HCT116 (cell line): ENCODE results near the gene KCNK16. TPM values are rescaled to one million over a fixed set of nuclear protein-coding genes. Genes with fewer than 3 reads are reported as not detected.

Source experiments
- ATAC-seq: fragments of 200-7000 bp; cut with Tn5 transposase; 2 replicates; pipeline ENCODE4 v1.9.1; 2020; ENCODE audit warnings: mild to moderate bottlenecking, moderate library complexity
- BruUV-seq: library from RNA; stranded (reverse); fragments of 400-500 nt; replicated peaks from 2 replicates; lab custom pipeline; 2021; lab: Mats Ljungman, UMichigan
- CTCF ChIA-PET: fragments of 300-600 bp; sonication (Branson Sonifier 250); formaldehyde crosslinking; loops from one replicate; lab custom pipeline; 2021; ENCODE audit warnings: antibody characterized with exemption; lab: Charles Lee
- POLR2A ChIA-PET: fragments of 300-600, 350-600 bp; sonication (Branson Sonifier 250); formaldehyde crosslinking; loops from one replicate; lab custom pipeline; 2021; ENCODE audit warnings: antibody characterized with exemption; lab: Charles Lee
- RAD21 ChIA-PET, 2 experiments: fragments of 300-600 bp; sonication (Branson Sonifier 250); formaldehyde crosslinking; loops; one replicate each; lab custom pipeline; 2023; ENCODE audit warnings: low total read pairs in 2 of 2; ENCODE audit not compliant: uncharacterized antibody in 2 of 2, unreplicated experiment in 2 of 2, low non-redundant PET in 1 of 2; lab: Charles Lee
- DNase-seq: peaks from one replicate; pipeline ENCODE4 v3.0.0-alpha.2; 2010; ENCODE audit warnings: low read depth, low spot score
- H2AFZ ChIP-seq: fragments of 200-600 bp; shearing (Covaris generic), sonication (generic); 2 replicates; pipeline ENCODE4 v1.6.1; 2017; ENCODE audit warnings: low read depth, mixed run types, mixed read lengths, antibody characterized with exemption, low read length; ENCODE audit not compliant: poor library complexity, severe bottlenecking
- H3K27ac ChIP-seq: 2 replicates; pipeline ENCODE4 v1.5.1; 2012; ENCODE audit warnings: low read depth, low read length
- H3K27me3 ChIP-seq: fragments of 200-600 bp; sonication (generic); 2 replicates; pipeline ENCODE4 v1.6.1; 2016; ENCODE audit warnings: mixed run types, low read length, mixed read lengths; ENCODE audit not compliant: insufficient read depth
- H3K36me3 ChIP-seq, 2 experiments: fragments of 200-500 bp in 1 of 2; fragments of 200-600 bp in 1 of 2; sonication (Bioruptor generic) in 1 of 2; sonication (generic) in 1 of 2; 2 replicates each; pipeline versions ENCODE4 v1.5.1 to v1.6.1; 2014 to 2016; ENCODE audit warnings: low read length in 2 of 2, inconsistent platforms in 1 of 2, mixed read lengths in 1 of 2, mixed run types in 1 of 2; ENCODE audit not compliant: insufficient read depth in 2 of 2, control insufficient read depth in 1 of 2
- H3K4me1 ChIP-seq, 2 experiments: fragments of 200-600 bp in 1 of 2; sonication (generic) in 1 of 2; 2 replicates each; pipeline versions ENCODE4 v1.5.1 to v1.6.1; 2012 to 2017; ENCODE audit warnings: low read length in 2 of 2, inconsistent platforms in 1 of 2, mild to moderate bottlenecking in 1 of 2, mixed read lengths in 1 of 2, mixed run types in 1 of 2, moderate library complexity in 1 of 2; ENCODE audit not compliant: insufficient read depth in 2 of 2, control insufficient read depth in 1 of 2
- H3K4me2 ChIP-seq: fragments of 200-600 bp; sonication (generic); 2 replicates; pipeline ENCODE4 v1.6.1; 2017; ENCODE audit warnings: mixed run types, low read length, mixed read lengths
- H3K4me3 ChIP-seq, 2 experiments: fragments of 200-600 bp in 1 of 2; sonication (generic) in 1 of 2; replicated peaks in 1 of 2; 2 replicates each; pipeline ENCODE4 v1.5.1; 2011 to 2016; ENCODE audit warnings: low read length in 2 of 2, control low read depth in 1 of 2, low read depth in 1 of 2, mild to moderate bottlenecking in 1 of 2, mixed read lengths in 1 of 2, mixed run types in 1 of 2
- H3K79me2 ChIP-seq: fragments of 200-600 bp; sonication (generic); 2 replicates; pipeline ENCODE4 v1.6.1; 2017; ENCODE audit warnings: mild to moderate bottlenecking, mixed run types, low read length, moderate library complexity, mixed read lengths; ENCODE audit not compliant: insufficient read depth
- H3K9ac ChIP-seq: fragments of 200-600 bp; sonication (generic); 2 replicates; pipeline ENCODE4 v1.6.1; 2016; ENCODE audit warnings: low read length, mixed read lengths
- H3K9me2 ChIP-seq: fragments of 200-600 bp; sonication (generic), shearing (Covaris generic); 2 replicates; pipeline ENCODE4 v1.6.1; 2017; ENCODE audit warnings: mixed run types, mild to moderate bottlenecking, moderate library complexity; ENCODE audit not compliant: insufficient read depth
- H3K9me3 ChIP-seq, 2 experiments: fragments of 200-500 bp in 1 of 2; fragments of 200-600 bp in 1 of 2; sonication (Bioruptor generic) in 1 of 2; sonication (generic) in 1 of 2; 2 replicates each; pipeline ENCODE4 v1.6.1; 2014 to 2017; ENCODE audit warnings: low read length in 2 of 2, mixed read lengths in 2 of 2, inconsistent platforms in 1 of 2, low read depth in 1 of 2, mild to moderate bottlenecking in 1 of 2, mixed run types in 1 of 2, moderate library complexity in 1 of 2; ENCODE audit not compliant: control insufficient read depth in 1 of 2, insufficient read depth in 1 of 2
- H4K20me1 ChIP-seq: fragments of 200-600 bp; sonication (generic), shearing (Covaris generic); 2 replicates; pipeline ENCODE4 v1.6.1; 2017; ENCODE audit warnings: mixed run types, mild to moderate bottlenecking, moderate library complexity; ENCODE audit not compliant: insufficient read depth
- CBX3 ChIP-seq: IDR thresholded peaks from 2 replicates; pipeline ENCODE4 v1.6.1; 2012; ENCODE audit warnings: low read depth
- CTCF ChIP-seq, 3 experiments: fragments of 200-600 bp in 1 of 3; sonication (generic) in 1 of 3; IDR thresholded peaks in 2 of 3; conservative IDR thresholded peaks in 1 of 3; 2 replicates each; pipeline ENCODE4 v1.5.1; 2012 to 2017; ENCODE audit warnings: low read depth in 2 of 3, low read length in 2 of 3, antibody characterized with exemption in 1 of 3, borderline replicate concordance in 1 of 3, control low read depth in 1 of 3, mild to moderate bottlenecking in 1 of 3, mixed read lengths in 1 of 3, mixed run types in 1 of 3, moderate library complexity in 1 of 3; ENCODE audit not compliant: insufficient read depth in 1 of 3
- ELF1 ChIP-seq: IDR thresholded peaks from 2 replicates; pipeline ENCODE4 v1.6.1; 2012; ENCODE audit warnings: low read depth, borderline replicate concordance
- EZH2phosphoT487 ChIP-seq: fragments of 200-600 bp; IDR thresholded peaks from 2 replicates; pipeline ENCODE4 v1.6.1; 2018; ENCODE audit warnings: antibody characterized with exemption, borderline replicate concordance
- FOSL1 ChIP-seq: IDR thresholded peaks from 2 replicates; pipeline ENCODE4 v1.6.1; 2012; ENCODE audit warnings: low read depth
- JUND ChIP-seq: IDR thresholded peaks from 2 replicates; pipeline ENCODE4 v1.6.1; 2012
- MAX ChIP-seq: IDR thresholded peaks from 2 replicates; pipeline ENCODE4 v1.6.1; 2012
- ZFX ChIP-seq: fragments of 450-650 bp; IDR thresholded peaks from 2 replicates; pipeline ENCODE4 v1.6.1; 2017
- intact Hi-C: fragments of 100-400 bp; cut with micrococcal nuclease; formaldehyde crosslinking; loops from 2 replicates; pipeline ENCODE4 v1.10.0; 2022
- total RNA-seq: library from RNA; stranded (reverse); gene quantifications from one replicate; pipeline ENCODE4 v1.2.1, GENCODE V29; 2021; ENCODE audit not compliant: unreplicated experiment

The KCNK16 gene
- total RNA-seq, 1 experiment from 2014 or later = not detected

GRCh38 chr6:39366931-39367618, 44.6 kb upstream of the KCNK16 start (continued):
- TF ChIP-seq CTCF (IDR thresholded peaks at IDR 0.05 in 2 of 3, conservative IDR thresholded peaks at IDR 0.05 in 1 of 3; ENCODE audit: borderline replicate concordance in 1 of 3, insufficient read depth in 1 of 3, low read depth in 2 of 3, low read length in 2 of 3) (no peak), CBX3 (no peak), JUND (no peak), FOSL1 (no peak), MAX (no peak), ZFX (no peak), ELF1 (no peak), EZH2phosphoT487 (no peak)

GRCh38 chr6:39365281-39366074, 43.0 kb upstream of the KCNK16 start:
- H3K79me2 ChIP-seq = no peaks in the 10 kb centered on the region
- ChIA-PET RAD21 (no interaction called here), CTCF (no interaction called here), POLR2A (no interaction called here)
- H3K4me2 ChIP-seq = peak overlapping the region; percentile 1; the same call in 1 of the 2 replicates
- no peak overlapping the region for H3K27ac ChIP-seq
- TF ChIP-seq JUND (peak; percentile 25; the same call in 1 of the 2 replicates), EZH2phosphoT487 (no peak)
- H2AFZ ChIP-seq = no peak overlapping the region
- no peaks in the 10 kb centered on the region for H4K20me1 ChIP-seq
- no peak overlapping the region for H3K9ac ChIP-seq
- intact Hi-C loops = no loop called here
- no peaks in the 10 kb centered on the region for H3K9me3 ChIP-seq
- no peak overlapping the region for H3K4me3 ChIP-seq
- ATAC-seq (no peak), DNase-seq (no peak)
- no TSS peak for BruUV-seq
- H3K9me2 ChIP-seq = no peaks in the 10 kb centered on the region
- peaks cover 0 to 15% of the 10 kb centered on the region in 2 experiments; a peak in 2 of 4 replicates for H3K4me1 ChIP-seq
- H3K27me3 ChIP-seq = no peaks in the 10 kb centered on the region
- H3K36me3 ChIP-seq = no peaks in the 10 kb centered on the region
